ENCODE measurements around the gene SEMA4B.
"Not testable (repeated sequence)": the region's sequence is repeated elsewhere in the genome, so short reads cannot be mapped to it uniquely, and the experiment has no call there.

Gene SEMA4B

GRCh38 chr15:90228960-90229359 lies 27.8 kb downstream of the SEMA4B start:
- no peak for DNase-seq

- no peak for DNase-seq
Observed at GRCh38 chr15:90230071-90230494, 29.0 kb downstream of the SEMA4B start.

- no peak for DNase-seq
Observed at GRCh38 chr15:90230610-90231009, 29.5 kb downstream of the SEMA4B start.

GRCh38 chr15:90231028-90232017 lies 30.2 kb downstream of the SEMA4B start:
- DNase-seq = no peak

GRCh38 chr15:90232196-90232595 lies 31.1 kb downstream of the SEMA4B start:
- DNase-seq = no peak

- no peak for DNase-seq
Observed at GRCh38 chr15:90232941-90233386, 31.8 kb downstream of the SEMA4B start.

- DNase-seq = peak; percentile 55
Observed at GRCh38 chr15:90233387-90234095, 32.4 kb downstream of the SEMA4B start, which contains the start of gene CIB1. CIB1 (minus strand) TSS chr15:90233941; CDS start chr15:90233885, 56 bp downstream.

GRCh38 chr15:90234096-90234988 lies 33.2 kb downstream of the SEMA4B start, which contains the start of gene GDPGP1:
GDPGP1 (plus strand) TSS chr15:90234209; CDS start chr15:90240909, 6,700 bp downstream.
- DNase-seq = no peak

GRCh38 chr15:90239371-90239770 lies 38.2 kb downstream of the SEMA4B start:
- DNase-seq = no peak

GRCh38 chr15:90240856-90241255 lies 39.7 kb downstream of the SEMA4B start:
- DNase-seq = no peak

GRCh38 chr15:90241343-90242192 lies 40.4 kb downstream of the SEMA4B start:
- DNase-seq = no peak

GRCh38 chr15:90243943-90244639 lies 43.0 kb downstream of the SEMA4B start:
- DNase-seq = no peak

GRCh38 chr15:90248789-90249202 lies 47.7 kb downstream of the SEMA4B start:
- DNase-seq = no peak

- DNase-seq = peak; percentile 45
Observed at GRCh38 chr15:90249203-90249863, 48.2 kb downstream of the SEMA4B start, which contains the start of gene TTLL13. TTLL13 (plus strand) TSS chr15:90249556; CDS start chr15:90250631, 1,075 bp downstream.

GRCh38 chr15:90257776-90258175 lies 56.6 kb downstream of the SEMA4B start:
- DNase-seq = no peak

- DNase-seq = no peak
Observed at GRCh38 chr15:90259524-90259923, 58.4 kb downstream of the SEMA4B start.

- not testable (repeated sequence) for DNase-seq
Observed at GRCh38 chr15:90260731-90261130, 59.6 kb downstream of the SEMA4B start.

- no peak for DNase-seq
Observed at GRCh38 chr15:90261811-90262210, 60.7 kb downstream of the SEMA4B start.

GRCh38 chr15:90262426-90262825 lies 61.3 kb downstream of the SEMA4B start:
- no peak for DNase-seq

- no peak for DNase-seq
Observed at GRCh38 chr15:90264671-90265070, 63.5 kb downstream of the SEMA4B start.
